Measurements from ENCODE around the gene SMIM10L2A.

The SMIM10L2A gene

GRCh38 chrX:135389717-135390116 lies 32.0 kb upstream of the SMIM10L2A start:
- Histone ChIP-seq H3K4me3 (ENCODE audit: control insufficient read depth in 1 of 7, extremely low read depth in 1 of 7, insufficient read depth in 4 of 7, low read depth in 2 of 7, low read length in 6 of 7) (no peak overlapping the region), H3K27me3 (replicated peaks in 2 of 5; ENCODE audit: control insufficient read depth in 4 of 5, insufficient read depth in 5 of 5, low read length in 4 of 5) (peaks cover 0 to 6% (median 0%) of the 10 kb centered on the region in 5 experiments), H3K27ac (ENCODE audit: insufficient read depth in 1 of 2, low read depth in 1 of 2, low read length in 2 of 2, poor library complexity in 1 of 2, severe bottlenecking in 2 of 2) (no peak overlapping the region), H3K9me3 (ENCODE audit: control extremely low read depth in 1 of 5, control insufficient read depth in 4 of 5, insufficient read depth in 2 of 5, low read depth in 1 of 5, low read length in 4 of 5) (no peaks in the 10 kb centered on the region), H3K4me1 (ENCODE audit: control extremely low read depth in 1 of 4, control insufficient read depth in 4 of 4, insufficient read depth in 4 of 4, low read length in 3 of 4) (no peaks in the 10 kb centered on the region), H3K36me3 (ENCODE audit: control insufficient read depth in 4 of 4, insufficient read depth in 4 of 4, low read length in 3 of 4) (no peaks in the 10 kb centered on the region)
- 71% methylated on average over 2 of the region's 2 CpGs for whole genome bisulfite sequencing (ENCODE audit: insufficient coverage)
- ChIA-PET POLR2A (no interaction called here), CTCF (no interaction called here)
- no peak for DNase-seq

DNA sequence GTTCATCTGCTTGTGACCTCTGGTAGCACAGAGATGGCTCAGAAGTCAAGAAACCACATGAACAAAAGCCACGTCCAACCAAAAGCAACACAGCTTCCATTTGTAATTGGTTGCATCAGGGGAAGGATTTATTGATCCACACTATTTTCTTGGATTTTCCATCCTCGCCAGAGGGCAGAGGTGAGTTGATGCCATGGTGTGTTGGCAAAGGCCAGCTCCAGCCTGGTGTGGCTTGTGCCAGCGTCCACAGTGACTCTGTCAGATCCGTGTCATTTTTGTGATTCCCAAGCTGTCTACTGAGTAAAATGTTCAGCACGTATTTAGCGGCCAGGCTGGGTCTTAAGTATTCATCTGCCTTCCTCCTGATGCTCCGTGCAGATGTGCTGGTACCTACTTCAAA lies 30.0 kb upstream of the SMIM10L2A start:
- H3K27me3 ChIP-seq (replicated peaks in 2 of 5; ENCODE audit: control insufficient read depth in 4 of 5, insufficient read depth in 5 of 5, low read length in 4 of 5): peaks cover 0 to 6% (median 0%) of the 10 kb centered on the region in 5 experiments
- H3K36me3 ChIP-seq (ENCODE audit: control insufficient read depth in 4 of 4, insufficient read depth in 4 of 4, low read length in 3 of 4): no peaks in the 10 kb centered on the region
- ChIA-PET CTCF (no interaction called here), POLR2A (no interaction called here)
- DNase-seq: no peak
- 86% methylated on average over 6 of the region's 7 CpGs for WGBS (ENCODE audit: insufficient coverage)
- no peaks in the 10 kb centered on the region for H3K9me3 ChIP-seq (ENCODE audit: control extremely low read depth in 1 of 5, control insufficient read depth in 4 of 5, insufficient read depth in 2 of 5, low read depth in 1 of 5, low read length in 4 of 5)
- H3K4me3 ChIP-seq (ENCODE audit: control insufficient read depth in 1 of 7, extremely low read depth in 1 of 7, insufficient read depth in 4 of 7, low read depth in 2 of 7, low read length in 6 of 7): no peak overlapping the region
- no peak overlapping the region for H3K27ac ChIP-seq (ENCODE audit: insufficient read depth in 1 of 2, low read depth in 1 of 2, low read length in 2 of 2, poor library complexity in 1 of 2, severe bottlenecking in 2 of 2)
- peaks cover 0 to 4% (median 0%) of the 10 kb centered on the region in 4 experiments for H3K4me1 ChIP-seq (ENCODE audit: control extremely low read depth in 1 of 4, control insufficient read depth in 4 of 4, insufficient read depth in 4 of 4, low read length in 3 of 4)

- peaks cover 0 to 6% (median 0%) of the 10 kb centered on the region in 5 experiments for H3K27me3 ChIP-seq (replicated peaks in 2 of 5; ENCODE audit: control insufficient read depth in 4 of 5, insufficient read depth in 5 of 5, low read length in 4 of 5)
- H3K27ac ChIP-seq (ENCODE audit: insufficient read depth in 1 of 2, low read depth in 1 of 2, low read length in 2 of 2, poor library complexity in 1 of 2, severe bottlenecking in 2 of 2): no peak overlapping the region
- no peaks in the 10 kb centered on the region for H3K36me3 ChIP-seq (ENCODE audit: control insufficient read depth in 4 of 4, insufficient read depth in 4 of 4, low read length in 3 of 4)
- H3K4me1 ChIP-seq (ENCODE audit: control extremely low read depth in 1 of 4, control insufficient read depth in 4 of 4, insufficient read depth in 4 of 4, low read length in 3 of 4): peaks cover 0 to 4% (median 0%) of the 10 kb centered on the region in 4 experiments
- no peak for DNase-seq
- no peaks in the 10 kb centered on the region for H3K9me3 ChIP-seq (ENCODE audit: control extremely low read depth in 1 of 5, control insufficient read depth in 4 of 5, insufficient read depth in 2 of 5, low read depth in 1 of 5, low read length in 4 of 5)
- POLR2A ChIA-PET: no interaction called here
- CTCF ChIA-PET: no interaction called here
- H3K4me3 ChIP-seq (ENCODE audit: control insufficient read depth in 1 of 7, extremely low read depth in 1 of 7, insufficient read depth in 4 of 7, low read depth in 2 of 7, low read length in 6 of 7): no peak overlapping the region
- 53% methylated on average over 3 of the region's 5 CpGs for WGBS (ENCODE audit: insufficient coverage)
Measured at GRCh38 chrX:135393051-135393450, 28.7 kb upstream of the SMIM10L2A start.

DNA sequence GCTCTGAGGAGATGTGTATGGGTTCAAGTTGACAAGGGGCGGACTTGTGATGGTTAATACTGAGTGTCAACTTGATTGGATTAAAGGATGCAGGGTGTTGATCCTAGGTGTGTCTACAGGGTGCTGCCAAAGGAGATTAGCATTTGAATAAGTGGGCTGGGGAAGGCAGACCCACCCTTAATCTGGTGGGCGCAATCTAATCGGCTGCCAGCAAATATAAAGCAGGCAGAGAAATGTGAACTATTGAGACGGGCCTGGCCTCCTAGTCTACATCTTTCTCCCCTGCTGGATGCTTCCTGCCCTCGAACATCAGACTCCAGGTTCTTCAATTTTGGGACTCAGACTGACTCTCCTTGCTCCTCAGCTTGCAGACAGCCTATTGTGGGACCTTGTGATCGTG lies 26.7 kb upstream of the SMIM10L2A start:
- POLR2A ChIA-PET: no interaction called here
- H3K27me3 ChIP-seq (replicated peaks in 2 of 5; ENCODE audit: control insufficient read depth in 4 of 5, insufficient read depth in 5 of 5, low read length in 4 of 5): peaks cover 0 to 2% (median 0%) of the 10 kb centered on the region in 5 experiments
- WGBS (ENCODE audit: insufficient coverage): 93% methylated on average over 2 of the region's 6 CpGs
- peaks cover 0 to 4% (median 0%) of the 10 kb centered on the region in 4 experiments for H3K4me1 ChIP-seq (ENCODE audit: control extremely low read depth in 1 of 4, control insufficient read depth in 4 of 4, insufficient read depth in 4 of 4, low read length in 3 of 4)
- no peak overlapping the region for H3K27ac ChIP-seq (ENCODE audit: insufficient read depth in 1 of 2, low read depth in 1 of 2, low read length in 2 of 2, poor library complexity in 1 of 2, severe bottlenecking in 2 of 2)
- CTCF ChIA-PET: no interaction called here
- H3K36me3 ChIP-seq (ENCODE audit: control insufficient read depth in 4 of 4, insufficient read depth in 4 of 4, low read length in 3 of 4): no peaks in the 10 kb centered on the region
- DNase-seq: no peak
- H3K9me3 ChIP-seq (ENCODE audit: control extremely low read depth in 1 of 5, control insufficient read depth in 4 of 5, insufficient read depth in 2 of 5, low read depth in 1 of 5, low read length in 4 of 5): no peaks in the 10 kb centered on the region
- H3K4me3 ChIP-seq (ENCODE audit: control insufficient read depth in 1 of 7, extremely low read depth in 1 of 7, insufficient read depth in 4 of 7, low read depth in 2 of 7, low read length in 6 of 7): no peak overlapping the region

DNA sequence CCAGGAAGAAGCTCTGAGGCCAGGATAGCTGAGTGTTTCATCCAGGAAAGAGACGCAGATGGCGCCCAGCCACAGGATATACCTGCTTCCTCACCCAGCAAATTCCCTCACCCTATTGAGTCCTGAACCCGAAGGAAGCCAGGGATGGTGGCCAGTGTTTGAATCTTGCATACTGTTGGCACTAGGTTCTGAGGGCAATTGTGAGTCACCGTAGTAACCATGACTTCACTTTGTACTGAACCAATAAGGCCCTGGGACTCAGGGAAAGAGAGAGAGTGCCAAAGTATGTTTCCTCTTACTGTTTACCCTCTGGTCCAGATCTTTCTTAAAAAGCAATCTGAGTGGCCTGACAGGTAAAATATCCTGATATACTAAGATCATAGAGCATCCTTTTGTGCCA lies 25.6 kb upstream of the SMIM10L2A start:
- no peak overlapping the region for H3K4me3 ChIP-seq (ENCODE audit: control insufficient read depth in 1 of 7, extremely low read depth in 1 of 7, insufficient read depth in 4 of 7, low read depth in 2 of 7, low read length in 6 of 7)
- peaks cover 0 to 4% (median 0%) of the 10 kb centered on the region in 4 experiments for H3K4me1 ChIP-seq (ENCODE audit: control extremely low read depth in 1 of 4, control insufficient read depth in 4 of 4, insufficient read depth in 4 of 4, low read length in 3 of 4)
- H3K9me3 ChIP-seq (ENCODE audit: control extremely low read depth in 1 of 5, control insufficient read depth in 4 of 5, insufficient read depth in 2 of 5, low read depth in 1 of 5, low read length in 4 of 5): no peaks in the 10 kb centered on the region
- peak in 2 of 3 donors; percentile 50 to 63 for DNase-seq
- H3K36me3 ChIP-seq (ENCODE audit: control insufficient read depth in 4 of 4, insufficient read depth in 4 of 4, low read length in 3 of 4): no peaks in the 10 kb centered on the region
- no peak overlapping the region for H3K27ac ChIP-seq (ENCODE audit: insufficient read depth in 1 of 2, low read depth in 1 of 2, low read length in 2 of 2, poor library complexity in 1 of 2, severe bottlenecking in 2 of 2)
- ChIA-PET POLR2A (no interaction called here), CTCF (no interaction called here)
- no peaks in the 10 kb centered on the region for H3K27me3 ChIP-seq (replicated peaks in 2 of 5; ENCODE audit: control insufficient read depth in 4 of 5, insufficient read depth in 5 of 5, low read length in 4 of 5)
- WGBS (ENCODE audit: insufficient coverage): 58% methylated on average over 2 of the region's 4 CpGs

GRCh38 chrX:135396566-135396965 lies 25.2 kb upstream of the SMIM10L2A start:
- Histone ChIP-seq H3K4me1 (ENCODE audit: control extremely low read depth in 1 of 4, control insufficient read depth in 4 of 4, insufficient read depth in 4 of 4, low read length in 3 of 4) (peaks cover 0 to 4% (median 0%) of the 10 kb centered on the region in 4 experiments), H3K4me3 (ENCODE audit: control insufficient read depth in 1 of 7, extremely low read depth in 1 of 7, insufficient read depth in 4 of 7, low read depth in 2 of 7, low read length in 6 of 7) (no peak overlapping the region), H3K9me3 (ENCODE audit: control extremely low read depth in 1 of 5, control insufficient read depth in 4 of 5, insufficient read depth in 2 of 5, low read depth in 1 of 5, low read length in 4 of 5) (no peaks in the 10 kb centered on the region), H3K27ac (ENCODE audit: insufficient read depth in 1 of 2, low read depth in 1 of 2, low read length in 2 of 2, poor library complexity in 1 of 2, severe bottlenecking in 2 of 2) (no peak overlapping the region), H3K36me3 (ENCODE audit: control insufficient read depth in 4 of 4, insufficient read depth in 4 of 4, low read length in 3 of 4) (no peaks in the 10 kb centered on the region), H3K27me3 (replicated peaks in 2 of 5; ENCODE audit: control insufficient read depth in 4 of 5, insufficient read depth in 5 of 5, low read length in 4 of 5) (no peaks in the 10 kb centered on the region)
- POLR2A ChIA-PET: no interaction called here
- CTCF ChIA-PET: no interaction called here
- no peak for DNase-seq
- 90% methylated on average over 3 of the region's 3 CpGs for WGBS (ENCODE audit: insufficient coverage)

- no peaks in the 10 kb centered on the region for H3K36me3 ChIP-seq (ENCODE audit: control insufficient read depth in 4 of 4, insufficient read depth in 4 of 4, low read length in 3 of 4)
- ChIA-PET CTCF (no interaction called here), POLR2A (interaction anchor here (0.6 kb wide), 1 partner anchor 19 kb away, joined by 3 read pairs; no protein-coding TSS in a partner anchor)
- no peaks in the 10 kb centered on the region for H3K27me3 ChIP-seq (replicated peaks in 2 of 5; ENCODE audit: control insufficient read depth in 4 of 5, insufficient read depth in 5 of 5, low read length in 4 of 5)
- peaks cover 0 to 4% (median 0%) of the 10 kb centered on the region in 4 experiments for H3K4me1 ChIP-seq (ENCODE audit: control extremely low read depth in 1 of 4, control insufficient read depth in 4 of 4, insufficient read depth in 4 of 4, low read length in 3 of 4)
- no peak overlapping the region for H3K4me3 ChIP-seq (ENCODE audit: control insufficient read depth in 1 of 7, extremely low read depth in 1 of 7, insufficient read depth in 4 of 7, low read depth in 2 of 7, low read length in 6 of 7)
- no peaks in the 10 kb centered on the region for H3K9me3 ChIP-seq (ENCODE audit: control extremely low read depth in 1 of 5, control insufficient read depth in 4 of 5, insufficient read depth in 2 of 5, low read depth in 1 of 5, low read length in 4 of 5)
- 83% methylated on average over 1 of the region's 2 CpGs for WGBS (ENCODE audit: insufficient coverage)
- H3K27ac ChIP-seq (ENCODE audit: insufficient read depth in 1 of 2, low read depth in 1 of 2, low read length in 2 of 2, poor library complexity in 1 of 2, severe bottlenecking in 2 of 2): no peak overlapping the region
- DNase-seq: no peak
Measured at GRCh38 chrX:135397652-135398051, 24.1 kb upstream of the SMIM10L2A start.
